Lung (tissue), 12 donors: ENCODE data around the gene GLT8D1. TPM values are rescaled to one million over a fixed set of nuclear protein-coding genes. Genes with fewer than 3 reads are reported as not detected.
A peak's percentile ranks its signal among the peaks of the same experiment; 100 is the strongest.

Source experiments
- ATAC-seq: fragments of 200-7000 bp; cut with Tn5 transposase; one replicate; pipeline ENCODE4 v1.9.1; 2020; ENCODE audit warnings: moderate number of reproducible peaks; ENCODE audit not compliant: insufficient read depth, low FRiP score
- DNase-seq, 3 donors: peaks; one replicate each; pipeline ENCODE4 v3.0.0-alpha.2; 2013 to 2017
- H3K27ac ChIP-seq, 2 donors: one replicate each; pipeline ENCODE4 v1.5.1; 2013; ENCODE audit warnings: mild to moderate bottlenecking in 2 of 2, moderate library complexity in 2 of 2, control low read depth in 1 of 2, inconsistent platforms in 1 of 2, low read depth in 1 of 2, low read length in 1 of 2
- H3K27me3 ChIP-seq, 3 donors: one replicate each; pipeline ENCODE4 v1.5.1; 2013; ENCODE audit warnings: low read length in 2 of 3; ENCODE audit not compliant: control insufficient read depth in 3 of 3, insufficient read depth in 3 of 3
- H3K36me3 ChIP-seq, 4 donors: one replicate each; pipeline ENCODE4 v1.5.1; 2013; ENCODE audit warnings: low read length in 4 of 4, mild to moderate bottlenecking in 1 of 4, moderate library complexity in 1 of 4; ENCODE audit not compliant: control insufficient read depth in 4 of 4, insufficient read depth in 4 of 4
- H3K4me1 ChIP-seq, 5 donors: one replicate each; pipeline ENCODE4 v1.5.1; 2013; ENCODE audit warnings: low read length in 5 of 5, mild to moderate bottlenecking in 2 of 5, moderate library complexity in 1 of 5; ENCODE audit not compliant: control insufficient read depth in 5 of 5, insufficient read depth in 5 of 5
- H3K4me3 ChIP-seq: one replicate; pipeline ENCODE4 v1.5.1; 2013; ENCODE audit warnings: mild to moderate bottlenecking, control low read depth, moderate library complexity
- H3K9ac ChIP-seq, 2 donors: one replicate each; pipeline ENCODE4 v1.5.1; 2013; ENCODE audit warnings: low read length in 2 of 2, control low read depth in 1 of 2; ENCODE audit not compliant: insufficient read depth in 1 of 2
- H3K9me3 ChIP-seq, 4 donors: one replicate each; pipeline ENCODE4 v1.5.1; 2013; ENCODE audit warnings: low read length in 3 of 4, mild to moderate bottlenecking in 1 of 4, moderate library complexity in 1 of 4; ENCODE audit not compliant: control insufficient read depth in 4 of 4, insufficient read depth in 3 of 4
- CTCF ChIP-seq: IDR thresholded peaks from 2 replicates; pipeline ENCODE4 v1.5.1; 2012; ENCODE audit warnings: mild to moderate bottlenecking; ENCODE audit errors: control extremely low read depth, extremely low read depth
- WGBS, 2 donors: extraction: QIAGEN DNeasy Blood & Tissue Kit; methylation state at CpG; one replicate each; pipeline ENCODE4 v1.1.7; 2013; 5-methylcytosine and 5-hydroxymethylcytosine counted together
- polyA plus RNA-seq, 2 donors: library from polyadenylated mRNA; stranded (reverse); fragments of 200-250 nt; gene quantifications; one replicate each; pipeline ENCODE4 v1.2.1, GENCODE V29; 2013
- total RNA-seq, 2 donors: library from RNA; depleted of rRNA in 1 of 2; stranded (reverse); fragments of >200 nt in 1 of 2; gene quantifications; one replicate each; pipeline ENCODE4 v1.2.1, GENCODE V29; 2014 to 2021
- donor health status: control.
- donor health status: control.
- donor health status: Bipolar disorder and iron deficiency.
- donor health status: healthy.
- donor health status: DM: yes; HTN: yes; CAD: no.

Gene GLT8D1
- total and polyA plus RNA-seq, 4 donors = 35.4 to 85.5 (median 48.3) TPM

GRCh38 chr3:52683611-52684010, 22.0 kb downstream of the GLT8D1 start:
- no peaks in the 10 kb centered on the region for H3K27me3 ChIP-seq
- 59 to 68% methylated on average over 6 of the region's 6 CpGs for WGBS, 2 donors
- no peak overlapping the region for H3K9ac ChIP-seq
- ATAC-seq = no peak
- DNase-seq = peak in 1 of 3 donors; percentile 12
- H3K4me1 ChIP-seq = peaks cover 4 to 30% (median 9%) of the 10 kb centered on the region in 5 donors
- peaks cover 13 to 40% (median 18%) of the 10 kb centered on the region in 4 donors for H3K36me3 ChIP-seq
- no peaks in the 10 kb centered on the region for H3K9me3 ChIP-seq
- TF ChIP-seq CTCF = no peak
- H3K27ac ChIP-seq = peak overlapping the region in 1 of 2 donors; percentile 7
- no peak overlapping the region for H3K4me3 ChIP-seq

GRCh38 chr3:52682016-52682415, 23.6 kb downstream of the GLT8D1 start:
- ATAC-seq = no peak
- Histone ChIP-seq H3K9me3 (no peaks in the 10 kb centered on the region), H3K4me1 (peaks cover 2 to 29% (median 9%) of the 10 kb centered on the region in 5 donors), H3K27ac (peak overlapping the region in 1 of 2 donors; percentile 77), H3K27me3 (no peaks in the 10 kb centered on the region), H3K9ac (peak overlapping the region in 1 of 2 donors; percentile 19), H3K36me3 (peaks cover 12 to 37% (median 16%) of the 10 kb centered on the region in 4 donors), H3K4me3 (no peak overlapping the region)
- DNase-seq = peak; percentile 14 to 49 (median 39)
- TF ChIP-seq CTCF = no peak

- ATAC-seq (no peak), DNase-seq (no peak)
- WGBS, 2 donors = 51 to 65% methylated on average over 3 of the region's 3 CpGs
- peaks cover 2 to 24% (median 7%) of the 10 kb centered on the region in 5 donors for H3K4me1 ChIP-seq
- H3K4me3 ChIP-seq = no peak overlapping the region
- no peaks in the 10 kb centered on the region for H3K9me3 ChIP-seq
- H3K36me3 ChIP-seq = peaks cover 12 to 36% (median 16%) of the 10 kb centered on the region in 4 donors
- H3K27me3 ChIP-seq = no peaks in the 10 kb centered on the region
- H3K9ac ChIP-seq = peak overlapping the region in 1 of 2 donors; percentile 19
- H3K27ac ChIP-seq = no peak overlapping the region
- TF ChIP-seq CTCF = no peak
These were observed 24.0 kb downstream of the GLT8D1 start for GRCh38 chr3:52681596-52681995.

DNA sequence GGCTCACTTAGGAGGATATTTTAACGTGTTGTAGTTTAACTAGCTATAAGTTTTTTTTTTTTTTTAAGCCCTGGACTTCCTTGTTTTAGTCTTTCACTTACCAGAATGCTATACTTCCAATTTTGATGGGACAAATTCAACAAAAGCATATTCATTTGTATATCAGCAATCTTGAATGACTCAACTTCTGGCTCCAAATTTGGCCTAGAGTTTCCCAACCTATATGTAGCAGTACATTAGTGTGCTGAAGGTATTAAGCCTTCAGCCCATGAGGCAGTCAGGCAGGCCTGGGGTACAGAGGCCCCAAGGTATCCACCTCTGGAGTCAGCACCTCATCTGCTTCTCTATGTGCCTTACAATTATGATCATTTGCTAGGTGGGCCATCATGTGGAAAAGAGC, 25.8 kb downstream of the GLT8D1 start:
- H3K9ac ChIP-seq = no peak overlapping the region
- H3K27me3 ChIP-seq = no peaks in the 10 kb centered on the region
- no peak overlapping the region for H3K4me3 ChIP-seq
- H3K9me3 ChIP-seq = no peaks in the 10 kb centered on the region
- H3K27ac ChIP-seq = peak overlapping the region; percentile 26 to 47
- DNase-seq = no peak
- ATAC-seq = no peak
- H3K4me1 ChIP-seq = peaks cover 2 to 20% (median 7%) of the 10 kb centered on the region in 5 donors
- TF ChIP-seq CTCF = no peak
- H3K36me3 ChIP-seq = peaks cover 11 to 43% (median 16%) of the 10 kb centered on the region in 4 donors
- 38 to 69% methylated on average over 1 of the region's 1 CpG for WGBS, 2 donors
